AML-193 (cell line): ENCODE results near the gene MIER2.
"Not testable (repeated sequence)": the region's sequence is repeated elsewhere in the genome, so short reads cannot be mapped to it uniquely, and the experiment has no call there.

ENCODE experiments used
- DNase-seq, 2 experiments: peaks; one replicate each; lab custom pipeline; 2025; lab: John Stamatoyannopoulos, UW

Gene MIER2

DNA sequence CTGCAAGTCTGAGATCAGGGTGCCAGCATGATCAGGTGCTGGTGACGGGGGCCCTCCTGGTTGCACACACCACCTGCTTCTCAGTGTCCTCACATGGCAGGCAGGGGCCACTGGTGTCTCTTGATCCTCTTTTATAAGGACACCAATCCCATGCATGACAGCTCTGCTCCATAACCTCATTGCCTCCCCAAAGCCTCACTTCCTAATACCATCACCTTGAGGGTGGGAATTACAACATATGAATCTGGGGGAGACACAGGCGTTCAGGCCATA is 15.0 kb upstream of the MIER2 start:
- no peak for DNase-seq

DNA sequence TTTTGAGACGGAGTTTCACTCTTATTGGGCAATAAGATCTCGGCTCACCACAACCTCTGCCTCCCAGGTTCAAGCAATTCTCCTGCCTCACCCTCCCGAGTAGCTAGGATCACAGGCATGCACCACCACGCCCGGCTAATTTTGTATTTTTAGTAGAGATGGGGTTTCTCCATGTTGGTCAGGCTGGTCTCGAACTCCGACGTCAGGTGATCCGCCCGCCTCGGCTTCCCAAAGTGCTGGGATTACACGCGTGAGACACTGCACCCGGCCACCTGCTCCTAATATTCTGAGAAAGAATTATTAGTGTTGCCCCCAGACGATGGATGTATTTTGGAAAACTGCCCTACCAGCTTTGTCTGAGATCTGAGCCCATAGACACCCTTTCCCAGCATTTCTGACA is 10.9 kb upstream of the MIER2 start:
- DNase-seq, result not testable (repeated sequence)

DNA sequence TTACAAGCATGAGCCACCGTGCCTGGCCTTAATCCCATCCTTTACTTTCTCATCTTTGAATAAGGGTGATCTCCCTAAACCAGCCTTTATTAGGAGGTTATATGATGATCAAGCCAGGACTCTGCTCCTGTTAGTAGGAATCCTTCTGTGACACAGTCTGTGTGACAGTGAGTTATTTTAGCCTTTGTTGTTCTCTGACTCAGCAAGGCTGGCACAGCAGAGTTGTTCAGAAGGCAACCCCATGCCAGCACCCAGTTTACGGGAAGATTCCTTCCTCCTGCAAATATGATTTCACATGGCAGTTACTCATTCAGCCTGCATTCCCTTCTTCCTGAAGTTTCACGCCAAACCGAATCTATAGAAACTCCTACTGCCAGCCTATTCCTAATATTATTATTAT is 10.5 kb upstream of the MIER2 start:
- no peak for DNase-seq

DNA sequence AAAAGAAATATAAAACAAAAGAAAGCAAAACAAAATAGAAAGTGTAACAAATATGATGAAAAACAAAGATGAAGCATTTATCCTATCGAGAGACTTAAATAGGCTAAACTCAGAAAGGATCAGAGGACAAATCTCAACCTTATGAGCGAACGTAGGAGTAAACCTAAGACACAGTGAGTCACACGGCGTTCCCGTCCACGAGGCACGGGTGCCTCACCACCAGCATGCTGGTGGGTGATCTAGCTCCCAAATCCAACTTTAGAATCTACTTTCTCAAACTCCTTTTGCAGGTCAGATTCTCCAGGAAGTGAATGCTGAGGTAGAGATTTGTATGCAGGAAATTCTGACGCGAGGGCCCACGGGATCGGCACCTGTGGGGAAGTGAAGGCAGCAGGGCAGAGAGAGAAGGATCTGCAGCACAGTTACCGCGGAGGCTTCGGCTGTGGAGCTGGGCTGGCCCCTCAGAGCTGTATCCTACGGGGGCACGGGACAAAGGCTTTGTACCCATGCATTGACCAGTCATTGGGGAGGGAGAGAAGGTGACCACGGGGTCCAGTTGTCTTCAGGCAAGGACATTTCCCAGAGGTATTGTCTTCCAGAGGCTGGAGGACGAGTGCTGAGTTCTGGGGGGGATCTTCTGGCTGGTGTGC is 7.5 kb upstream of the MIER2 start:
- DNase-seq, result no peak

DNA sequence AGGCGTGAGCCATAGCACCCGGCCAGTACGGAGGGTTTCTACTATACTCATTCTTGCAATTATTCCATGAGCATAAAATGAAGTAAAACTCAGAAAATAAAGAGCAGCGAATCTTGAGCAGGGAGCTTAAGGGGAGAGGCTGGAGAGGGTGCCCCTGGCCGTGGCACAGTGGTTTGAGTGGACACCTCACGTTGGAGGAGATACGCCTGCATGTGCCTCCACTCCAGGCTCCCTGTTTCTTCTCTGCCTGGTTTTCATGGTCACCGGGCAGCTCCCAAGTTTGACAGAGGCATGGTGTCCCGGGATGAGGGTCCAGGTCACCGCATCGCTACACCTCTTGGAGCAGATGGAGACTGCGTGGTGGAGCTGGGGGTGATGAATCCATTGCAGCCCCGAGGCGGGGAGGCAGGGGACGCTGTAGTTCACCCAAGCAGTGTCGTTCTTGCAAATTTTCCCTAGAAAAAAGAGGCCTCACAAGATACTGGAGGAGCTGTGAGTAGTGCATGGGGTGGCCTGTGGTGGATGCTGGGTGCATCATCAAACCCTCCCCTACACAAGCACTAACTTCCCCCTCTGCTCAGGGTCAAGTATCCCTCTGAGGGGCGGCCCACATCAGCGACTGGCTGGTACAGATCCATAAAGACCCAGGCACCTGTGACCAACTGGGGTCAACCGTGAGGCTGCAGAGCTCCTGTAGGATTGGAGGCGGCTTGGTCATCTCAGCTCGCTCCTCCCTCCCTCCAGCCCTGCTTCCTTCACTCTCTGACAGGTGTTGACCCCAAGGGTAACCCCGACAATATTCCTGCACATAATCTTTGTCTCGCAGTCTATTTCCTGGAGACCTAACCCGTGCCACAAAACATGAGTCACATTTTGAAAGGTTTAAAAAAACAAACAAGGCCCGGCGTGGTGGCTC is 3.6 kb upstream of the MIER2 start:
- DNase-seq, result no peak

DNA sequence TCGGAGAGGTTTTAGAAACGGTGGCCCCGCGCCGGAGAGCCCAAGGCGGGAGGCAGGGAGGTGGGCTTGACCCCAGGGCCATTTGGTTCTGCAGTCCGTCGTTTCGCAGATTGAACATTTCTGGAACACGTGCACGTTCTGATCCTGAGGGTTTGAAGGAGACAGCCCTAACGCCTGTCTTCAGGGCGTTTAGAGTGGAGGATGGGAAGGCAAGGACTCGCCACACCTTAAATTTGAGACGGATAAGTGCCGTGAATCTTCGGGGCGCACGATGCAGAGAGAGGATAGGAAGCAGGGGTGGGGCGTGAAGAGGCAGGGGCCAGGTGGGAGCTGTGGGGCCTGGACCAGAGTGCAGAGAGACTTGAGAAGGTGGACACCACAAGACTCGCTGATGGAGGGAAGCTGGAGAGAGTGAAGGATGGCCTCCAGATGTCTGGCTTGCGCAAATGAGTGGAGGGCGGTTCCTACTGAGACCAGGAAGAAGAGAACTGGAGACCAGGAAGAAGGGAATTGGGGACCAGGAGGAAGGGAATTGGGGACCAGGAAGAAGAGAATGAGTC is 804 bp upstream of the MIER2 start:
- no peak for DNase-seq

DNA sequence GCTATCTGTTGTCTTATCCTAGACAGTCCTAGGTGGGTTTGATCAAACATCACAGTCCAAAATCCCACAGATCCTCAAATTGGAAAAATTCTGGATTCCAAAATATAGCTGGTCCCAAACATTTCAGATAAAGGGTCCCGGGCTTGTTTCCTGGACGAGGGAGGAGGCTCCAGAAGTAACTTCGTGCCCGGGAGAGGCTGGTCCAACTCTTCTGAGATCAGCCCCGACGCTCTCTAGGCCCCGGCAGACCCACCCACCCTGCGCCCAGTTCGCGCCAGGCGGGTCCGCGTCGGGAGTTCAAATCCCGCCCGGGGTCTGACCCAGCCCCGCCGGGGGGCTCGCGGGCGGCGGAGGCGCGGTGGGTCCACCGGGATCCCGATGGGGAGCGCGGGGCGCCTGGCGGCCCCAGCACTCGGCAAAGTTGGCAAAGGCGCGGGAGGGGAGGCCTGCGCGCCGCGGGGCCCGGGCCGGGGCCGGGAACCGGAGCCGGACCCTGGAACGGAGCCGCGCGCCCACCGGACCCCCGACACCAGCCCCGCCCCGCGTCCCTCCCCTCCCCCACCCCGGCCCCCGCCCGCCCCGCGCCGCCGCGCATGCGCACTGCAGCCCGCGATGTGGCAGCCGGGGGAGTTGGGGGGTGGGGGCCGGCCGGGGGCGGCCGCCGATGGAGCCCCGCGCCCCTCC is 513 bp downstream of the MIER2 start:
- DNase-seq, result no peak

DNA sequence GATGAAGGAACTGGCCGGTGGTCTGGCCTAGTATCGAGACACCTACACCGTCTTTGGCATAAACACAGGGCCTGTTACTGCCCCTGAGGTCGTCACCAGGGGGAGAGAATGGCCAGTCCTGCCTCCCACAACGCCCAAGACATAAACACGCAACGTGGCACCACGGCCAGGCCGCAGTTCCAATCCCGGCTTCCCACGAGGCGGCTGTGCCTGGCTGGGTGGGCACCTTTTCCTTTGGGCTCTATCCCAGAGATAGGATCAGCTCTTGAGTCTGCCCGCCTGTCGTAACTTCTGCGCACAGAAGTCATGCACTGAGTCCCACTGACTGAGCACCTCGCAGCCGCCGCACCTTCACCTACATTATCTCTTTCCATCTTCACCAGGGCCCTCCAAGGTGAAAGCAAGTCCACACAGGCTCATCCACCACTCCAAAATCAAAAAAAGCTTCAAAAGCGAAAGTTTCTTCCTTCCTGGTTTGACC is 1.1 kb downstream of the MIER2 start:
- no peak for DNase-seq

DNA sequence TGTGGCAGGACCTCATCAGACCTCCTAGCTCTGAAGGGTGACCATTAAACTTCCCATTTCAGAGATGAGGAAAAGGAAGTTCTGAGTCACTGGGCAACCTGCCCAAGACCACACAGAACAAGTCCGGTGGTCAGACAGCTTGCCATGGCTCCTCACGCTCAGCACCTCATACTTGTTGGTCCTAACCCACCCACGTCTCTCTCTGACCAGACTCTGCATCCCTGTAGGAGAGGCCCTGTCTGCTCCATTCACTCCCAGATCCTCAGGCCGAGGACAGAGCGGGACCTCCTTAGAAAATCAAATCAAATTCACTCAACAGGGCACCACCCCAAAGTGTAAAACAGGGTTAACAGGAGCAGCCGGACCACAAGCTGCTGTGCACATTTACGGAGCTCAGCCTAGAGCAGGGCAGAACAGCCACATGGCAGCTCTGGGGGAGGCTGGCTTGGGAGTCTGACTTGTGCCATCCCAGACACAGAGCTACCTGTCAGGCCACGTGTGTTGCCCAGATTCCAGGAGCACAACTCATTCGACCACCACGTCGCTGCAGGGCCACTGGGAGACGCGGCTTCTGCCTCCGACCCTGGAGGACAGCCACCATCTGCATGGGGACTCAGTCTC is 1.7 kb downstream of the MIER2 start:
- DNase-seq, result peak; percentile 62 to 64

DNA sequence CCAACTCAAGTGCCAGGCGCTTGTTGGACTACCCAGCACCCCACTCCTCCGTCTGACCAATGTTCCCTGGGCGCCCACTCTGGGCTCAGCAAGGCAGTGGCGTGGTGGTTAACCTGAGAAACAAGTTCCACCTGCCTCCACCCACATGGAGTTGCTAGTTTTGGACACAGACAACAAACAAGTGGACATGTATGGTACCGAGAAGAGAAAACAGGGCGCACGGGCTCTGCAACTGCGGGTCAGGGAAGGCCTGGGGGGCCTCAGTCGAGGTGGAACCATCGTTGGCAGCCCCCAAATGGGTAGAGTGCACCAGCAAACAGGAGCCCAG is 2.5 kb downstream of the MIER2 start:
- DNase-seq, result no peak

DNA sequence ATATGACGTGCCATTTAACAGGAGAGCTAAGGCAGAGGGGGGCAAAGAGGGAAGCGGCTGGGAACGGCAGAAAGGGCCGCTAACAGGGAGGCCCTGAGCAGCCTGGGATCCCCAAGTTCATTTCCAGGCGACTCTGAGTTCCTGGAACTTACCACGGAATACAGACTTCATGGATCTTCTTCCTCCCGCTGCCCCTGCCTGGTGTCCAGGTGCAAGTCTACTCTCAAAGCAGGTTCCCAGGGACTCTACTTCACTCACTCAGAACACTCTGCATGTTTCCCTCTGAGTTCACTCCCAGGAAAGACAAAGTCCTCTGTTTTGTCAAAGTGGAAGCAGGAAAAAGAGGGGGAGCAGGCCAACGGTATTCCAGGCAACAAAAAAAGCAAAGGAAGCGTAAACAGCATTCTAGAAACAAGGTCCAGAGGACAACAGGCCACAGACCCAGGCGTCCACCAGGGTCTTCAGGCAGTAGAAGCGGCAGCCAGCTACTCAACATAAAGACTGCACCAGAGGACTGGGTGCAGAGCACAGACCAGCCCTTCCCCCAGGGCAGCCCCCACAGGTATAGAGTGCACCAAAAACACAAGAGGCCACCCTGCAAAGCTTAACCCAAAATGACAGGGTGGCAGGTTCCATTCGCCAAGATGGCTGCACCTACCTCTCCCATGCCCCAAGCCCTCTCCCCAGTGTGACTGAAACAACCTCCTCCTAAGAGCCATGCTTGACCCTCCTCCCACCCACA is 3.0 kb downstream of the MIER2 start:
- no peak for DNase-seq

DNA sequence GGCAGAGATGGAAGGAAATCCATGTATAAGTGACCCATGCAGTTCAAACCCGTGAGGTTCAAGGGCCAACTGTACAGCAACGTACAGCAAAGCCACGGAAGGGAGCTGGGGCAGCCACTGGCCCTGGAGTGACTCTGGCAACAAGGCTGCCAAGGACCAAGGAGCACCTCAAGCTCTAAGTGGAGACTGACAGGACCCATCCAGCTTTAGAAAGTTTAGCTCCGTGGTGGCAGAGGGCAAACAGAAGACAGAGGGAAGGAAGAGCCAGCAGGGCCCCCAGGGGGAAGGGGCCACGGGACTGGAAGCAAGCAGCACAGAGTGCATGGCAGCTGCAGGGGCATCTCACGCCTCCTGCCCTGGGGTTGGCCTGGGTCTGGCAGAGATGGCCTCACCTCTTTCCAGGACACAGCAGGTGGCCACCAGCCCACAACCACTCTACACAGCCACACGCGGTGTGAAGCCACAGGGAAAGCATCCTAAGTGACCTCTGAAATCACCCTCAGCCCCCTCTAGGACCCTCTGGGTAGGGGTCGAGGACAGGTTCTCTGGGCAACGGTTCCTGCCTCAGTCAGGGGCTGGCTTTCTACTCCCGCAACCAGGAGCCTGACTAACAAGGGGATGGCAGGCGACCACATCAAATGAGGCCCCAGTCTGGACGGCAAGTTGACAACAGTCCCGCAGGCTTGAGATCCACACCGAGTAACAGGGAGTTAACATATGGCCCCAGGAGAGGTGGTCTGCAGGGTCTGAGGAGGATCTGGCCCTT is 3.8 kb downstream of the MIER2 start:
- DNase-seq, result no peak

DNA sequence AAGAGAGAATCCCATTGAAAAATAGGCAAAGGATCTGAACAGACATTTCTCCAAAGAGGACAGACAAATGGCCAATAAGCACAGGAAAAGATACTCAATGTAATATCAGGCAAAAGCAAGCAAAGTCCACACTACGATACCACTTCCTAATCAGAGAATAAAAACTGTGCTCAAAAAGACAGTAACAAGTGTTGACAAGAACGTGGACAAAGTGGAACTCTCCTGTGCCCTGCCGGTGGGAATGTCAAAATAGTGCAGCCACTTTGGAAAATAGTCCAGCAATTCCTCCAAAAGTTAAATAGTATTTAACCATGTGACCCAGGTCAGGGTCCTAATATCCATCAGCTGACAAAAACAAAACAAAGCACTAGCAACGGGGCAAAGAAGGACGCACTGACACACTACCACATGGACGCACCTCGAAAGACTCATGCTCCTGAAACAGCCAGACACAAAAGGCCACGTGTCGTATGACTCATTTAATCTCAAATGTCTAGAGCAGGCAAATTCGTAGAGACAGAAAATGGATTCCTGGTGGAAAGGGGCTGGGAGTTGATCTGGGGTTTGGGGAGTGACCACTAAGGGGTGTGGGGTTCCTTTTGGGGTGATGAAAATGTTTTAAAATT is 5.2 kb downstream of the MIER2 start:
- DNase-seq, result no peak

DNA sequence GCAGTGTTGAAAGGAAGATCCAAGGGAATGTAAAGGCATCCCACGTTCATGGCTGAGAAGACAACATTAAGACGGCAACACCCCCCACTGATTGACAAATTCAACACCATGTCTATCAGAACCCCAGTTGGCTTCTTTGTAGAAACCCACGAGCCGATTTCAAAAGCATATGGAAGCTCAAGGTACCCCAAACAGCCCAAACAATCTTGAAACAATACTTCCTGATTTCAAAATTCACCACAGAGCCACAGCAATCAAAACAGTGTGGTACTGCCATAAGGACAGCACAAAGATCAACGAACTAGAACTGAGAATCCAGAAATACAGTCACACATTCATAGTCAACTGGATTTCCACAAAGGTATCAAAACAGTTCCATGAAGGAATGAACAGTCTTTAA is 6.2 kb downstream of the MIER2 start:
- DNase-seq, result peak; percentile 67 to 75

DNA sequence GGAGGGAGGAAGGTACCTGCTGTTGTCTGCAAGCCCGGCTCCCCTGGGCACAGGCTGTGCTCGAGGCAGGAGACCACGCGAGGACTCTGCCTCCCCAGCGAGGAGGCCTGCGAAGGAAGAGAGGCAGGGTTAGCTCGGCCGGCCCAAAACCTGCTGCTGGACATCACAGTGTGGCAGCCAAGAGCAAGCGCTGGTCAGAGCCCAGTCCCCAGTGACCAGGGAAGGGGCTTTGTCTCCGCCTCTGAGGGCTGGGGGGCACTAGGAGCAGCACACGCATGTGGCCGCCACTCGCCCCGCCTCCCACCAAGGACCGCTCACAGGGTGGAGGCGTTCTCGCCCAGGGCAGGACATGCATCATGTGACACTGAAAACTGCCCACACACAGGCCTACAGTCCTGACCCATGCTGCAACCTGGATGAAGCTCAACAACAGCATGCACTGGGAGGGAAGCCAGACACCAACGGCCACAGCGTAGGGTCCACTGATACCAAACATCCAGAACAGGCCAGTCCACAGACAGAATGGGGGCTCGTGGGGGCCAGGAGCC is 8.5 kb downstream of the MIER2 start:
- DNase-seq, result no peak

DNA sequence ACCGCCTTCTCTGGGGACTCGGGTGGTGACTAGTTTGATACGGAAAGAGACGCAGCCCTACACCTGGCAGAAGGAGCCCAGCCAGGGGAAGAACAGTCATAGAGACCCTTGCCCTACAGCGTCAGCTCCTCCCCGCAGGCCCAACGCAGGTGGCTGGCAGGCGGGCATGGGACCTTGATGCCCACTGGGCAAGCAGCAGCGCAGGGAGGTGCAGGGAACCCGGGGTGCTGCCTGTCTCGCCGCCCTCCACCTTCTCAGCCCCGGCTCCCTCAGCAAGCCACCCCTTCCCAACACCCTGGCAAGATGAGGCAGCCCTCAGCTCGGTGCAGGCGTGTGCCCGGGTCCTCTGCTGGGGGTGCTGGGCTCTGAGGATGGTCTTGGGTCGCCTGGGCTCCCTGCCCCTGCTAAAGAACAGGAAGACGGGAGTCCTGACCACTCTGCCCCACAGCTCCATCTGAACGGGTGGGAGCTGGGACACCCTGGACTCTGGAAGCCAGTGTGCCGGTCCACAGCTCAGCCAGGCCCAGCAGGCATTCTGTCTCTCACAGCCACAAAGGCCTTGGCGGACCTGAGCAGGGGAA is 9.0 kb downstream of the MIER2 start:
- no peak for DNase-seq

DNA sequence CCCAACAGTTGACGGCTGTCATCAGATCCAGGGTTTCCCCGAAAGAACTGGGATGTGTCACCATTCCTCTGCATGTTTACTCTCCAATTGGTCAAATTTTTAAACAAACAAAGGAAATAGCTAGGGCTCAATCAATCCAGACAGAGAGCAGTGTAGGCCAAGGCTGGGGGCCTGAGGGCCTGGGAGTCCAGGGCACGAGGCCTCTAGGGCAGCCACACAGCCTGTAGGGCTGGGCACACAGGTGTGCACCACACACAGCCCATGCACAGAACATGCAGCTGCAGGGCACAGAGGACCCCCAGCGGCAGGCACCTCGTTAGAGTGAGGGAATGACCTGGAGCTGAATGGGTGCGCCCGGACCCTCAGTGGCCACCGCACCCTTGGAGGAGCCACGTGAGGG is 9.5 kb downstream of the MIER2 start:
- no peak for DNase-seq

DNA sequence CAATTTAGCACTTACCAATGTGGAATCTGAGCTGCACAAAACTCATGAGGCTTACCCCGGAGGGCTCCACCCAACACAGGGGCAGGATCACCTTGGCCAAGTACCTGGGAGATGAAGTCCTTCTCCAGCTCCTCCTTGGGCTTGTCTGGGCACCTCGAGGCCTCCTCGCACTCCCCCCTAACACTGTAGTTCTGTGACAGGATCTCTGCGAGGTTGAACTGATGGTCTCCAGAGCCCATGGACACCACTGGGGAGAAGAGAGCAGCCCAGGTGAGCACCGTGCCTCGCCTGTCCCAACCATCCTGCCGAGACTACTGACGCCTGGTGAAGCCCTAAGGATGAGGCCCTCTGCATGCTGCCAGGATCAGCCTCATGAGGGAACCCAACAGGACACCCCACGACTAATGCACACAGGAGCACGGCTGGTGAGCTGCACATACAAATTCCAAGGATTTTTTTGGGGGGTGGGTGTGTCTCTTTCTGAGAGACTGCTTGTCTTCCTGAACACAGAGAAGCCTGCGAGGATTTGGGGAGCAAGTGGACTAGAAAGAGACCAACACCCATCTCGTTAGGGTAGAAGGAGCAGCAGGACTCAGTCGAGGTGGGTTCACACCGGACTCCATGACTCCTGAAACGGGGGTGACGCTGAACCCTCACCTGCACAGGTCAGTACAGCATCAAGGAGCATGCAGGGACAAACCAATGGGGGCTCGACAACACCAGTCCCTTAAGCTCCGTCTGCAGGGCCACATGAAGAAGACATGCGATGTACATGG is 10.1 kb downstream of the MIER2 start:
- no peak for DNase-seq

DNA sequence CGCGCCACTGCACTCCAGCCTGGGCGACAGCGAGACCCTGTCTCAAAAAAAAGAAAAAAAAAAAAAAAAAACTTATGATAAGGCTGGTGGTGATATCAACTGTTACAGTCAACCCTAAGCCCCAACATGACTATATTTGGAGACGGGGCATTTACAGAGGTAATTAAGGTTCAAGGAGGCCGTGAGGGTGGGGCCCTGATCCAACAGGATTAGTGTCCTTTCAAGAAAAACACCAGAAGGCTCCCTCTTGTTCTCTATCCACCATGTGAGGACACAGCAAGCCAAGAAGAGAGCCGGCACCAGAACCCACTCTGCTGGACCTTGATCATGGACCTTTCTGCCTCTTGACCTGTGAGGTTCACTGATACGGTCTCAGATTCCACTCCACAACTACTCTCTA is 14.1 kb downstream of the MIER2 start:
- no peak for DNase-seq
